Activated CD8-positive, alpha-beta memory T cell treated with anti-CD3 and anti-CD28 coated beads, Interleukin-2, amount 50 U/mL, for 4 hours (primary cell): ENCODE data around the gene ACY1.
"Not testable (repeated sequence)": the region's sequence is repeated elsewhere in the genome, so short reads cannot be mapped to it uniquely, and the experiment has no call there.

Experiments
- DNase-seq: peaks from one replicate; pipeline ENCODE4 v3.0.0-alpha.2; 2020

ACY1 gene

DNA sequence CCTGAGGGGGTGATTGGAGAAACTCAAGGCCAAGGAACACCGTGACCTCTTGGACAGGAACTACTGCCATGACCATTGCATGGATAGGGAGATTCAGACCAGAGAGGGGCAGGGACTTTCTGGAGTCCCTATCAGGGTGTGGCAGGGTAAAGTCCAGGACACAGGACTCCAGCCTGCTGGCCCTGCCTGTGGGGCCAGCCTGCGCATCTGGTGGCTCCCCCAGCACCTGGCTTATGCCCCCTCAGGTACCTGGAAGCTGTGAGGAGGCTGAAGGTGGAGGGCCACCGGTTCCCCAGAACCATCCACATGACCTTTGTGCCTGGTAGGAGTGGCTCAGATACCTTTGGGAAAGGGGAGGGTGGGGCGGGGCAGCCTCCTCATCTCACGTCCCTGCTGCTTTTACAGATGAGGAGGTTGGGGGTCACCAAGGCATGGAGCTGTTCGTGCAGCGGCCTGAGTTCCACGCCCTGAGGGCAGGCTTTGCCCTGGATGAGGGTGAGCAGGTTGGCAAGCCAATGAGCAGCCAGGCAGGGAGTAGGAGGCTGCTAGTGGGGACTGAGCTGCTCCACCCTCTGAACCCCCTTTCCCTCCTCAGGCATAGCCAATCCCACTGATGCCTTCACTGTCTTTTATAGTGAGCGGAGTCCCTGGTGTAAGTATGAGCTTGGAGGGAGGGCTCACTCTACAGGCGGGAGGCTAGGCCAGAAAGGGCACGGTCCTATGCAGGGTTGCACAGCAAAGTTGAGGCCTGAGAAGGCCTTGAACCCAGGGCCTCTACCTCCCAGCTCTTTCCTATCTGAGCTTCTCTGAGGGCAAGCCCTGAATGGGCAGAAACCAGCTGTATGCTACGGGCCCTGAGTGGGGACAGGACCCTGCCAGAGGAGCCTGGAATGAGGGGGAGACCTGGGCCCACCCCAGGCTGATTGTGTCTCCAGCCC lies 2.9 kb downstream of the ACY1 start:
- no peak for DNase-seq

DNA sequence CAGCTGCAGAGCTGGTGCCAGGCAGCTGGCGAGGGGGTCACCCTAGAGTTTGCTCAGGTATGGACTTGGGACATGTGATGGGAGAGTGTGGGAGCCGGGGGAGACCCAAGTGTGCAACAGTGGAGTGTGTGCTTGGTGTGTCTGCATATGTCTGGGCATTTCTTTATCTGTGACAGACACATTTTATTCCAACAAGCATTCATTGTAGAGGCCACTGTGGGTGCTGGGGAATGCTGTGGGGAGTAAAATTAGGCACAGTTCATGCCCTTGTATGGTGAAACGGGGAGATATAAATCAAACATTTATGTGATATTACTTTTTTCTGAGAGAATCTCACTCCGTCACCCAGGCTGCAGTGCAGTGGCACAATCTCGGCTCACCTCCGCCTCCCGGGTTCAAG lies 4.2 kb downstream of the ACY1 start:
- no peak for DNase-seq

DNA sequence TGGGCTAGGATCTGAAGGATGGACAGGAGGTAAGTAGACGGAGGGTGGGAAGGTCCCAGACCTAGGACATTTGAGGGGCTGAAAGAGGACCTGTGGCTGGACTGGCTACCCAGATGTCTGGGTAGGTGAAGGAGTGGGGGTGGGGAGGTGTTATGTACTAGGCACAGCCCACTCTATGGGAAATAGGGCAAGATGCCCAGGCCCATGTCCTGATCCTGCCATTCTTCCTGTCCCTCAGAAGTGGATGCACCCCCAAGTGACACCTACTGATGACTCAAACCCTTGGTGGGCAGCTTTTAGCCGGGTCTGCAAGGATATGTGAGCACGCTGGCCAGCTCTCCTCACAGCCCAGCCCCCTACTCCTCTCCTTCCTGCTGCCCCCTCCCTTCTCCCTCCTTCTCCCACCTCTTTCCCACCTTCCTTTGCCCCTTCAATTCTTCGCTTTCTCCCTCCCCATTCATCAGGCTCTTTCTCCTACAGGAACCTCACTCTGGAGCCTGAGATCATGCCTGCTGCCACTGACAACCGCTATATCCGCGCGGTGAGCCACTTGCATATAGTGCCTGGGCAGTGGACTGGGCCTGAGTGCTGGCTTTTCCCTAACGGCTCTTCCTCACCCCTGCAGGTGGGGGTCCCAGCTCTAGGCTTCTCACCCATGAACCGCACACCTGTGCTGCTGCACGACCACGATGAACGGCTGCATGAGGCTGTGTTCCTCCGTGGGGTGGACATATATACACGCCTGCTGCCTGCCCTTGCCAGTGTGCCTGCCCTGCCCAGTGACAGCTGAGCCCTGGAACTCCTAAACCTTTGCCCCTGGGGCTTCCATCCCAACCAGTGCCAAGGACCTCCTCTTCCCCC lies 5.2 kb downstream of the ACY1 start:
- no peak for DNase-seq

DNA sequence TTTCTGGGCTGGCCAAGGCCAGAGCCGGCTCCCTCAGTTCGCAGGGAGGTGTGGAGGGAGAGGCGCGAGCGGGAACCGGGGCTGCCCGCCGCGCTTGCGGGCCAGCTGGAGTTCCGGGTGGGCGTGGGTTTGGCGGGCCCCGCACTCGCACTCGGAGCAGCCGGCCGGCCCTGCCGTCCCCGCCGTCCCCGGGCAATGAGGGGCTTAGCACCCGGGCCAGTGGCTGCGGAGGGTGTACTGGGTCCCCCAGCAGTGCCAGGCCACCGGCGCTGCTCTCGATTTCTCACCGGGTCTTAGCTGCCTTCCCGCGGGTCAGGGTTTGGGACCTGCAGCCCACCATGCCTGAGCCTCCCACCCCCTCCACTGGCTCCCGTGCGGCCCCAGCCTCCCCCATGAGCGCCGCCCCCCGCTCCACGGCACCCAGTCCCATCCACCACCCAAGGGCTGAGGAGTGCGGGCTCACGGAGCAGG lies 7.2 kb downstream of the ACY1 start:
- not testable (repeated sequence) for DNase-seq

DNA sequence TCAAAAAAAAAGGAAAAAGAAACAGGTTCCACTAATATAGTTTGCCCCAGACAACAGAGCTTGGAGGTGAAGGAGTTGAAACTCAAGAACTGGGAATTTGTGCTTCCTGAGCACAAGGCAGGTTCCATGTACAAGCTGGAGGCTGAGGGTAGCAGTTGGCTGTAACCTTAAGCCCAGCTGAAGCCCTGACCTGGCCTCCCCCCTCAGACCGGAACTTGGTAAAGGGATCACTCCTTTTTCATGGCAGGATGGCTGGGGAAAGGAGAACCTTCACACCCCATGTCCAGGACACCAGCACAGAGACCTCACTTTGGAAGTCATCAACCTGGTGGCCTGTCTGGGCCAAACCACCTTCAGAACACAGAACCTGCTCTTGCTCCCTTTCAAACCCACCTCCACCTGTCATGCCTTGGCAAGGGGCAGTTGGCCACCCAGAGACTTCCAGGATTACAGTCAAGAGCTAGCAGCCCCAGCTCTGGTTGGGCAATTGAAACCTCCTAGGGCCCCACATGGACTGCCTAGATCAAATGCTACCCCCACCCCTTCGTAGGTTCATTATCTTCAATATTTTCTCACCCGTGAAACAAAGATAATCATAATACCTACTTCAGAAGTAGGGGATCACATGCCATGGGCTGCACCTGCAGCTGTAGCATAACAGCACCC lies 8.8 kb downstream of the ACY1 start:
- no peak for DNase-seq

DNA sequence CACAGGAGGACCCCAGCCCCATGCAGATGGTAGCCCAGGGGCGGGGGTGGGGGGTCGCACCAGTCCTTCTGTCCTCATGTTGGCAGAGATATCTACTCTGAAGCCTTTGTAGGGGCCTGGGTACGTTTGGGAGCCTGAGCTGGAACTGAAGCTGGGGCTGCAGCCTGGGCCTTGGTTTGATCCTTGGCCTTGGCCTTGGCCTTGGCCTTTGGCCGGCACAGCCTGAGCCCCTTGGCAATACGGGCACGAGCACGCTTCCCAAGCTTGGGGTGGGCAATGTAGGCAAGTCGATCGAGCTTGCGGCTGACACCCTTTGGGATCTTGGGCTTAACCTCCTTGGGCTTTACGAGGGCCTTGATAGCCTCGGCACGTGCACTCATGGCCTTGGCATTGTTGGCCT lies 10.3 kb downstream of the ACY1 start:
- DNase-seq, result not testable (repeated sequence)

DNA sequence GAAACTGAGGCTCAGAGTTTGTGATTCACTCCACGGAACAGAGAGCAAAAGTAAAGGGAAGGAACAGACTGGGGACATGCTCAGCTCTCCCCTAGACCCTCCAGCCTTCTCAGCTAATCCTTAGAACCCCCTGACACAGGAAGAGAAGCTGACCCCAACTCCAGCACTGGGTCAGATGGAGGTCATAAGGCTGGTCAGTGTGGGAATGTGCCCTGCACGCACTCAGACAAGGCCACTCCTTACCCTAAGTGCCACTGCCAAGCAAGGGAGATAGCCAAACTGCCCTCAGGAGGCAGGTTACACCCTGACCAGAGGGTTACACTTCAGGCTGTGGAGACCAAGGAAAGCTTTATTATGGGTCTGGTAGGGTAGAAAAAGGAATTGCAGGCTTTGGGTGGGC lies 11.2 kb downstream of the ACY1 start:
- DNase-seq, result no peak

DNA sequence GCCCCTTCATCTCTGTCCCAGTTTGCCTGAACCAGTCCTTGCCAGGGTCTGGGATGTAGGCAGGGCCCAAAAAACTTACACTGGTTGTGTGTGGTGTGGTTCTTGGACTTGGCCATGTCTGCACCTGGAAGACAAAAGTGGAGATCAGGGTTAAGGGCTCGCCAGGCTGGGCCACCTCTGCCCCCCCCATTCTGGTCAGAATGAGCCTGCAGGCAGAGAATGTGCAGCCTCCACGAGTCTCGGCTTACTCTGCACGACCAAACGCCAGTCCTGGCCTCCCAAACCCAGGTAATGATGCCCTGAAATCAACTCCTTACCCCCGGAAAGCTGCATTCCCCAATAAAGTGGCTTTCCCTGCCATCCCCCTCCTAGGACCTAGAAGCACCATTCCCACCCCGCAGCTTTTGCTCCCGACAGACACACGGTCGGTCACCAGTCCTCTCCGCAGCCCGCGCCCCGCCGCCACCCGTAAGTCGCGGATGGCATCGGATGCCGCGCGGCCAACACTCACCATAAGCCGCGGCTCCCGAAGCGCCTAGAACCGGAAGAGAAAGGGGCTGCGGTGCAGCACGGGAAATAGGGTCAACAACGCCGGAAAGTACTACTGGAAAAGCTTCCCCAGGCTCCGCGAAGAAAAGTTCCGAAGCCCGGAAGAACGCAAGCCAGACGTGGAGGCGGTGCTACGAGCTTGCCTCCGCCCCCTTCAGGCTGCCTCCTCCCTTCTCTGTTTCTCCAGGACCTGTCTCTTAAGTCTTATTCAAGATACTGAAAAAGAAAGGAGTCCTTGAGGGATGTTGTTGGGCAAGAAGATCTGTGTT lies 12.2 kb downstream of the ACY1 start, which contains the start of gene RPL29:
TSS of gene RPL29 (minus strand) at position 550 of the 818 bp plus-strand sequence. CDS start at position 116, 434 bp downstream.
- peak; percentile 89 for DNase-seq

DNA sequence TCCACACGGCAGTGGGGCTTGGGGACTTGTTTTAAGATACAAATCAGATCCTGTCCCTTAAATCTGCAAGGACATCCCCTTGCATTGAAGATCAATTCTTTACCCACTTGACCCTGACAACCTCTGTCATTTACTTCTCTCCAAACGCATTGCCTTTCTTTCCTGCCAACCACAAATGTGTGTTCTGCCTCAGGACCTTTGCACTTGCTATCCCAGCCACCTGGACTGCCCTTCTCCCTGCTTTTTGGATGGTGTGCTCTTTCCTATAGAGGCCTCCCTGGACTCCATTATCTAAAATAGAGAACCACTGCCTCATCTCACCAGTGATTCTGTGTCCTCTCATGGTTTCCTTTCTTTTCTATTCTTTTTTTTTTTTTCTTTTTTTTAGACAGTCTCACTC lies 13.8 kb downstream of the ACY1 start:
- DNase-seq, result no peak

DNA sequence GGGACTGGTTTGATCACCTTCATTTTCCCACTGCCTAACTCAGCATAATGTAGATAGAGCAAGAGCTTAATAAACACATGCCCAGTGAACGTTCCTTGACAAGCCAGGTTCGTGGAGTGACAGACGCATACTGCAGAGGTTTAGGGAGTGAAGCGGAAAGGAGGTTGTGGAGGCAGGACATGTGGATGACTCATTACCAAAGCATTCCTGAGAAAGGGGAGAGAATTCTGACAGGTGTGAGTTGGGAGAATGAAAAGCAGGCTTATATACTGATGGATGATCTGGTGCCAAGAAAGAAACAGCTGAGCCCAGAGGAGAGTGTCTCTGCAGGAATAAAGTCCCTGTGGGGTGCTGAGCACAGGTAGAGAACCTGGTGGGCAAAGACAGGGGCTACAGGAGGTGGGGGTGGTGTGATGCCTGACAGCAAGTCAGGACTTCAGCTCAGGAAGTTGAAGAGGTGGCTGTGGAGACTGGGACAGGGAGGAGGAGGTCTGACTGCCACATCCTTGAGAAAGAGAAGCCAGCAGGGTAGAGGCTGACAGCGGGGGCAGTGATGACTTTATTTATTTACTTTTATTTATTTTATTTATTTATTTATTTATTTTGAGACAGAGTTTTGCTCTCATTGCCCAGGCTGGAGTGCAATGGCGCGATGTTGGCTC lies 14.7 kb downstream of the ACY1 start:
- DNase-seq, result no peak

DNA sequence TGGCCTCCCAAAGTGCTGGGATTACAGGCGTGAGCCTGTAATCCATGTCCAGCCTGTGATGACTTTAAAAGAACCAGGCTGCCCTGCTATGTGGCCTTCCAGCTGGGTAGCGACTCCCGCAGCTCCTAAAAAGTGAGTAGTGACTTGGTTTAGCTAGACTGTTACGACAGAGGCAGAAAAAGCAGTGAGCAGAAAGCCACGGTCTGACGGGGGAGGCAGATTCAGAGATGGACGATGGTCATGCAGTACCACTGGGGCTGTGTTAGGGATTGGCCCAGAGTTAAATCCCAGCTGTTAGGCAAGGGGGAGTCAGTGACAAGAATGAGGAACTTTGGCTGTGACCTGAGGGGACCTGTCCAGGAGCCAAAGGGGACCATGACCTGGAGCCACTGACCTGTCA lies 15.4 kb downstream of the ACY1 start:
- no peak for DNase-seq

DNA sequence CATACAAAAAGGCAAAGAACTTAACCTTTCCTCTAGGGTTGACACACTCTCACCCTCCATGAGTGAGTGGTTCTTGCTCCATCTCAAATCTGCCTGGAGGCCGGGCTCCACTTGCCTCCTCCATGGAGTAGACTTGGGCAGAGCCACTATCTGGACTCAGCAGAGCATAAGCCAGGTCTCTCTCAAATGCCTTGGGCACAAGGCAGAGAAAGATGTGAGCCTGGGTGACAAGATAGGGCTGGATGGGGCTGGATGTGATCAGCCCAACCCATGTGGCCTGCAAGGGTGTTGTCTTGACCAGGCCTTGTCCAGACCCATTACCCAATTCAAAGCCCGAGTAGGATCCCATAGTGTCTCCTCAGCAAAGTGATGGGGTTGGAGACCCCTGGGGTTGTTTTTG lies 16.5 kb downstream of the ACY1 start:
- no peak for DNase-seq

DNA sequence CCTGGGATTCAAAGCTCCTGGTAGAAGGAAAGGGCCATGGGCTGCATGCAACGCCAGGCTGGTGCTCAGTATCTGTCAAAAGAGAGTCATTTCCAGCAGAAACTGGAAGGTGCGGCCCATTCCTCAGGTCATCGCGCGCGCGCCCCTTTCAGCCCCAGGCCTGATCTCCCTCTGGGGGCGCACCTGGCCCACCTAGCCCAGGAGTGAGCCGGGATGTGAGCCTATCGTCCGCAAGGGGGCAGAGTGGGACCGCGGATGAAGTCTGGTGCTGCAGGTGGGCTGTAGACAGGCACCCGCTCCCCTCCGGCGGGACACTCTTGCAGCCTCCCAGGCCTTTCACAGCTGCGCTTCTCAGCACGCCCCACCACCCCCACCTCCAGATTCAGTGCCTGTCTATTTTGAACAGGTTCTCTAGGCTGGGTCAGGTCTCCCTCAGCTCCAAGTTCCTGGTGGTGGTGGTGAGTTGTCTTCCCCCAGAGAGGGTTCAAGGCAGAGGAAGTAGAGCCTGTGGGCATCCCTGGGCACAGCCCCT lies 18.2 kb downstream of the ACY1 start:
- DNase-seq, result peak; percentile 89

DNA sequence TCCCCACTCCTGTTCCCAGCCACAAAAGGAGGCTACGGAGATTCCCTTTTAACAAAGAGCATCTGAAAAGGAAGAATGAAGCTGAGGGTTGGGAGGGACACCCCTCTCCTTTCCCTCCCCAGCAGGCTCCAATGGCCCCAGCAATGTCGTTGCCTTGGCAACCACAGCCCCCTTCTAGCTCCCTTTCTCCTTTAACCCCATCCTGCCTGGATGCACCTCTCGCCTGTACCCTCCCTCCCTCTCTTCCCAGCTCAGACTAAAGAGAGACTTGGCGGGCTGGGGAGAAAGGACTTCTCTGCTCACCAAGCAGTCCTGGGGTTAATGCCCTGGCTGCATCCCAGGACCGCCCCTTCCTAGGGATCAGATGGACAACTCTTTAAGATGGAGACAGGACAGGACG lies 19.4 kb downstream of the ACY1 start:
- no peak for DNase-seq

DNA sequence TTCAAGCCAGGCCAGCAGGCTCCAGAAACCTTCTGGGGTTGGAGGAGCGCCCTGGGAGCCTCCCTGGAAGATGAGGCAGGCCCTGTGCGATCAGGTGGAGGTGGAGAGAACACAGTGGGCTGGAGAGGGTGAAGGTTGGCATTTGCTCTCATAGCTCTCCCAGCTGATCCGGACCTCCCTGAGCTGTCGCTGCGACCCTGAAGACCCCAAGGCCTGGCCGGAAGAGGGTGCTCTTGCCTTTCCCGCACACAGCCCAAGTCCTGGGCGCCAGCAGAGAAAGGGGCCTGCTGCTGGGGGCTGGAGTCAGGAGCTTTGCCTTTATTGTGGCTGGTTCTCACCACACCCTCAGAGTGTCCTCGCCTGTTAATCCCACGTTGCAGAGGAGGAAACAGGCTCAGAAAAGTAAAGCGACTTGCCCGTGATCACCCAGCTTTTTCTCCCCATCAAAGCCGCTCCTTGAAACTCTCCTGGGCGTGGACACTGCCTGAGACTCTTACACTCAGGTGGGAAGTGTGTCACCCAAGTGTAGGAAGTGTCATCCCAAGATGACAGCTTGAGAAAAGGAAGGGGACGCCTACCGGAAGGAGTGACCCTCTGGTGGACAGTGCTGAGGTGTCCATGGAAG lies 20.9 kb downstream of the ACY1 start:
- no peak for DNase-seq

DNA sequence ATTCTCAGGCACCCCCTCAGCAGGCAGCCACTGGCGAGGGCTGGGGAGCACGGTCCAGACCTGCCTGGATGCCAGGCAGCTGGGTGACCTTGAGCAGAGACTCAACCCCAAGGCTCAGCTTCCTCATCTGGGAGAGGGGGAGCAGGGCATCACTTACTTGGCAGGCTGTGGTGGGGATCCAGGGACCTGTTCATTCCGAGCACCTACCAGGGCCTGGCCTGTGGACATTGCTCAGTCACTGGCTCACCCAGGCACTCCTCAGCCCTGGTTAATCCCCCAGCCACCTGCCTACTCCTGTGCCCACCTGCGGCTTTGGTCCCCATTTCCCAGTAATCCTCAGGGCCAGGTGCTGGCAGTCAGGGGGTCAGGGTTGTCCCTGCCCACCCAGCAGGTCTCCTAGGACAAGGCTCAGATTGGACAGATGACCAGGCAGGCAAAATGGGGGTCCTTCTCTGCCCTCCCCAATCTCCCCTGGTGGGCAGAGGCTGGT lies 21.6 kb downstream of the ACY1 start:
- no peak for DNase-seq

DNA sequence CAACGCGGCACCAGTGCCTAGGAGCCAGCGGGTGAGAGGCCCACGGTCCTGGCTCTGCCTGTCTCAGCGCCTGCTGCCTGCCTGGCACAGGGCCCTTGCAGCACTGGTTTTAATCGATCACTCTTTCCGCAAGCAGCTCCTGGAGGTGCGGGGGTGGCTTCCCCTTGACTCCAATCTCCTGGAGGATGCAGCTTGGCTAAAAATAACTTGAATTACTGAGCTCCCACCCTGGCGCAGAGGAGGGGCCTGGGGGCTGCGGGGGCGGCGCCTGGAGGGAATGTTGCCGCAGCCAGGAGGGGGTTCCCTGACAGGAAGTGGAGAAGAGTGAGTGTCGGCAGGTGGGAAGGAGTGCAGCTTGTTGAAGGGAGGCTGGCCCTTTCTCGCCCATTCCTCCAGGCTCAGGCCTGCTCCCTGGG lies 22.2 kb downstream of the ACY1 start:
- no peak for DNase-seq

DNA sequence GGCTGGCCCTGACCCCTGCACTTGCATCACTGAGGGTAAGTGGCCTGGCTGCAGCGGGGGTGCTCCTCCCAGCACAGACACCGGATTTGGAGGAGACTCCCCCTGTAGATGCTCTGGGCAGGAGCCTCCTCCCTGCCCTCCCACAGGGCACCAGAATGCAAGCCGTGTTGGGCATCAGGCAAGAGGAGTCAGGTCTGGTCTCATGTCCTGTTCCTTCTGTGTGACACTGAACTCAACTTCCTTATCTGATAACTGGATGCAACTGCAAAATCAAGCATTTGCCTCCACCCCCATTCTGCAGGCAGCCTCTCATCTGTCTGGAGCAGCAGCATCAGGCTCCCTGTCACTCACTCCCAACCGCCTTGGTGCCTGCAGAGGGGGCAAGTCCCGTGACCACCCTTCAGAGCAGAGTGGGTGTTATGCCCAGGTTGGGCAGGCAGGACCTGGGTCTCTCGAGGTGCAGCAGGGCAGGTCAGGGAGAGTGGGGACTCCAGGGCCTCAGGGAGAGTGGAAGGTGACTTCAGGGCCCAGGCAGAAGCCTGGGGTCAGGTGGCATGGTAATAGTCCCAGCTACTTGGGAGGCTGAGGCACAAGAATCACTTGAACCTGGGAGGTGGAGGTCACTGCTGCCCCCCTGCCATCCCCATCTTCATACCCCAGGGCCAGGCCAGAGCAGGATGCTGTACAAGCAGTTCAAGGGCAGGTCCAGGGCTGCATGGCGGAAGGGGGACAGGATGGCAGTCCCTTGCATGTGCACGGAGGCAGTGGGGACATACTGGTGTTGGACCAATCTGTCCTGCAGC lies 22.9 kb downstream of the ACY1 start:
- DNase-seq, result no peak

DNA sequence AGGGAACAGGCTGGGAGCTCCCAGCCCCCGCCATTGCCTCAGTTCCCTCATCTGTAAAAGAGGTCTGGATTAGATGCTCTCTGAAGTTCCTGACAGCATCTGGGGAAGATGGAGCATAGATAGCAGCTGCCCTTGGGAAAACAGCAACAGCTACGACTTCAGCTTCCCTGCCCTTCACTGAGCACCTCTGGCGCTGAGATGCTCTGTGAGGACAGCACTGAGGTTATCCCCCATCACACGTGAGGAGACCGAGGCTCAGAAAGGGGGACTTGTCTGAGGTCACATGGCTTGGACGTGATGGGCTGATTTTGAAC lies 23.4 kb downstream of the ACY1 start:
- DNase-seq, result no peak

DNA sequence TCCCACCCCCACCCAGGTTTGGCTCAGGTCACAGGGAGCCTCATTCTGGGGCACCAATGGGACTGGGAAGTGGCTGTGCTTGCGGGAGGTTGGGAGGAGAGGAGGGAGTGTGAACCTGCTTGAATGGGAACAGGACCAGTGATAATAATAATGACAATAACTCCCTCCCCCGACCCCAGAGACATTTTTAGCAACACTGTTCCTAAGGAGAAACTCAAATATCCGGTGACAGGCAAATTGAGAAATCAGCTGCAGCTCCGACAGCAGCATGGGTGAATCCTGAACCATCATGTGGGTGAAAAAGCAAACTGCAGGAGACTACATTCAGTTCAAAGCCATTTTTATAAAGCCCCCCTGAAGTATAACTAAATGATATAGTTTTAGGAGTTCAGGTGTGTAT lies 24.0 kb downstream of the ACY1 start:
- DNase-seq, result no peak
